ENCODE measurements around the gene ZNF124. TPM values are rescaled to one million over a fixed set of nuclear protein-coding genes. Genes with fewer than 3 reads are reported as not detected.

ZNF124 gene
- polyA plus RNA-seq, 1 donor from 2014 or later, result 23.6 TPM

- Histone ChIP-seq H3K27ac (ENCODE audit: low read length) (no peak overlapping the region), H3K79me2 (replicated peaks; ENCODE audit: insufficient read depth, low read length) (peaks cover 30% of the 10 kb centered on the region)
Measured at GRCh38 chr1:247209396-247209795, 37.6 kb upstream of the ZNF124 start.

GRCh38 chr1:247204177-247204647 lies 32.4 kb upstream of the ZNF124 start:
- Histone ChIP-seq H3K9ac (ENCODE audit: low read length) (no peak overlapping the region), H3K4me3 (ENCODE audit: low read length) (no peak overlapping the region), H3K27ac (ENCODE audit: low read length) (no peak overlapping the region), H3K79me2 (replicated peaks; ENCODE audit: insufficient read depth, low read length) (peaks cover 18% of the 10 kb centered on the region), H2AFZ (ENCODE audit: low read depth, low read length) (no peak overlapping the region), H3K27me3 (ENCODE audit: insufficient read depth, low read depth, low read length) (no peaks in the 10 kb centered on the region), H3K9me2 (ENCODE audit: insufficient read depth, low read length) (no peaks in the 10 kb centered on the region), H4K20me1 (ENCODE audit: insufficient read depth) (no peaks in the 10 kb centered on the region), H3F3A (ENCODE audit: insufficient read depth, low read length, poor library complexity, severe bottlenecking) (no peaks in the 10 kb centered on the region), H3K36me3 (ENCODE audit: insufficient read depth, low read length) (no peaks in the 10 kb centered on the region), H3K4me2 (ENCODE audit: low read length) (no peak overlapping the region), H3K9me3 (ENCODE audit: low read length) (no peaks in the 10 kb centered on the region)
- no peak for TF ChIP-seq TAF1 (IDR thresholded peaks at IDR 0.05; ENCODE audit: low read depth)
- no peak for TF ChIP-seq EP300 (conservative IDR thresholded peaks at IDR 0.05; ENCODE audit: poor library complexity, severe bottlenecking)
- TF ChIP-seq SMC3 (conservative IDR thresholded peaks at IDR 0.05; ENCODE audit: poor library complexity), result no peak
- no peak for TF ChIP-seq REST (IDR thresholded peaks at IDR 0.05; ENCODE audit: borderline replicate concordance)
- TF ChIP-seq POLR2AphosphoS5 (IDR thresholded peaks at IDR 0.05), result no peak
- TF ChIP-seq EZH2 (IDR thresholded peaks at IDR 0.05; ENCODE audit: borderline replicate concordance, insufficient read depth, low read length, poor library complexity, severe bottlenecking), result no peak
- no peak for TF ChIP-seq RAD21 (conservative IDR thresholded peaks at IDR 0.05)
- no peak for TF ChIP-seq MXI1 (conservative IDR thresholded peaks at IDR 0.05; ENCODE audit: poor library complexity, severe bottlenecking)

More at GRCh38 chr1:247209396-247209795, 37.6 kb upstream of the ZNF124 start:
- H3K27me3 ChIP-seq (ENCODE audit: insufficient read depth, low read depth, low read length), result no peaks in the 10 kb centered on the region
- no peaks in the 10 kb centered on the region for H3K36me3 ChIP-seq (ENCODE audit: insufficient read depth, low read length)
- H3K9me2 ChIP-seq (ENCODE audit: insufficient read depth, low read length), result no peaks in the 10 kb centered on the region
- H2AFZ ChIP-seq (ENCODE audit: low read depth, low read length), result no peak overlapping the region
- H3K4me2 ChIP-seq (ENCODE audit: low read length), result peak overlapping the region; percentile 81
- no peaks in the 10 kb centered on the region for H3F3A ChIP-seq (ENCODE audit: insufficient read depth, low read length, poor library complexity, severe bottlenecking)
- H3K9ac ChIP-seq (ENCODE audit: low read length), result peak overlapping the region; percentile 70
- no peaks in the 10 kb centered on the region for H4K20me1 ChIP-seq (ENCODE audit: insufficient read depth)
- TF ChIP-seq TAF1 (IDR thresholded peaks at IDR 0.05; ENCODE audit: low read depth) (no peak), REST (IDR thresholded peaks at IDR 0.05; ENCODE audit: borderline replicate concordance) (no peak), SMC3 (conservative IDR thresholded peaks at IDR 0.05; ENCODE audit: poor library complexity) (no peak), EP300 (conservative IDR thresholded peaks at IDR 0.05; ENCODE audit: poor library complexity, severe bottlenecking) (no peak), RAD21 (conservative IDR thresholded peaks at IDR 0.05) (no peak), CTCF (IDR thresholded peaks at IDR 0.05; ENCODE audit: poor library complexity, severe bottlenecking) (no peak), POLR2AphosphoS5 (IDR thresholded peaks at IDR 0.05) (no peak), EZH2 (IDR thresholded peaks at IDR 0.05; ENCODE audit: borderline replicate concordance, insufficient read depth, low read length, poor library complexity, severe bottlenecking) (no peak), MXI1 (conservative IDR thresholded peaks at IDR 0.05; ENCODE audit: poor library complexity, severe bottlenecking) (no peak)
- H3K9me3 ChIP-seq (ENCODE audit: low read length), result no peaks in the 10 kb centered on the region
- peak overlapping the region; percentile 94 for H3K4me3 ChIP-seq (ENCODE audit: low read length)

All from neural cell (in vitro differentiated cells).